Activated CD8-positive, alpha-beta memory T cell treated with anti-CD3 and anti-CD28 coated beads for 4 hours (primary cell): ENCODE data around the gene DNAJC27.

ENCODE experiments used
- DNase-seq, 2 donors: peaks; one replicate each; pipeline ENCODE4 v3.0.0-alpha.2; 2020; ENCODE audit warnings: low read depth in 2 of 2

The DNAJC27 gene

GRCh38 chr2:24970483-24971285 lies 1.1 kb downstream of the DNAJC27 start:
- no peak for DNase-seq

DNA sequence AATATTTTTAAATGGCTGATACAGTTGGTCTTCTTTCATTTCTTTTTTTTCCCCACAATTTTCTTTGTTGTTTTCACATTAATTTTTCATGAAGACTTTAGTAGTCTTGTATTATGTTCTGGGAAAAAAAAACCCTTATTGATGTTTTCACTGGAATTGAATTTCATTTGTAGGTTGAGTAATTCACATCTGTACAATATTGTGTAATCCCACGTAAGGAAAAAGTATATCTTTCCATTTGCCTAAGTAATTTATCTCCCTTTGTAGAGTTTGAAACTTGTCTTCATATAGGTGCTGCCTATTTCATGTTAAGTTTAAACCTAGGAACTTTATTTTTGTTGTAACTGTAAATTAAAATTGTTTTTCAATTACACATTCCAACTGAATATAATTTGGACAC lies 2.0 kb downstream of the DNAJC27 start:
- DNase-seq: no peak

- DNase-seq: no peak
Measured at GRCh38 chr2:24961903-24962302, 9.9 kb downstream of the DNAJC27 start.

DNA sequence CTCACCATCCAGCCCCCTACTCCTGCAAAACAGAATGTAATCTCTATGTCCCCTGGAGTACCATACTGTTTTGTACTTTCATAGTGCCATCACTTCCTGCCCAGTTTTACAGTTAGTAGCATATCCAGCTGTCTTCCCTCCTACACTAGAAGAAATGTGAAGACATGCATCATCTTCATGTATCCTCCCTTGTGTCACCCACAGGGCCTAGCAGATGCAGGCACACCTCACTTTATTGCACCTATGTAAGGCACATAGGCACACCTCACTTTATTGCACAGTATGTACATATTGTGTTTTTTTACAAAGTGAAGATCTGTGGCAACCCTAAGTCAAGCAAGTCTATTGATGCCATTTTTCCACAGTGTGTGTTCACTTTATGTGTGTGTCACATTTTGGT lies 12.0 kb downstream of the DNAJC27 start:
- DNase-seq: no peak

DNA sequence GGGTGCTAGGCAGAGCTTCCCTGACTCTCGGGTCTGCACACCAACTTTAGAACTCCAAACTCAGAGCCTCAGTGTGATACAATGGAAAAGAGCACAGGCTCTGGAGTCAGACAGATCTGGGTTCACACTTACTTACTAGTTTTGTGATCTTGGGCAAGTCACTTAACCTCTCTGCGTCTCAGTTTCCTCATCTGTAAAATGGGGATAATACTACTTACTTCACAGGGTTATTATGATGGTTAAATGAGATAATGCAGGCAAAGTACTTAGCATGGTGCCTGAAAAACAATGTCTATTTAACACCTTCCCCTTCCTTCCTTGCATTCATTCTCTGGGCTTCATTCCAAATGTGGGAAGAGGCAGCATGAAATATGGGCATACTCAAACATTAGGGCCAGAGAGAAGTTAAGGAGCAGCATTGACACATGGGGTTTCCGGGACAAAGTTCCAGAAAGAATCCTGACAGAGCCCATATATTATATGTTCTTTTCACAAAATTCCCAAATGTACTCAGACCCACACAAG lies 13.3 kb downstream of the DNAJC27 start:
- DNase-seq: no peak

- DNase-seq: no peak
Measured at GRCh38 chr2:24957976-24958375, 13.8 kb downstream of the DNAJC27 start.

- DNase-seq: no peak
Measured at GRCh38 chr2:24957221-24957620, 14.5 kb downstream of the DNAJC27 start.

DNA sequence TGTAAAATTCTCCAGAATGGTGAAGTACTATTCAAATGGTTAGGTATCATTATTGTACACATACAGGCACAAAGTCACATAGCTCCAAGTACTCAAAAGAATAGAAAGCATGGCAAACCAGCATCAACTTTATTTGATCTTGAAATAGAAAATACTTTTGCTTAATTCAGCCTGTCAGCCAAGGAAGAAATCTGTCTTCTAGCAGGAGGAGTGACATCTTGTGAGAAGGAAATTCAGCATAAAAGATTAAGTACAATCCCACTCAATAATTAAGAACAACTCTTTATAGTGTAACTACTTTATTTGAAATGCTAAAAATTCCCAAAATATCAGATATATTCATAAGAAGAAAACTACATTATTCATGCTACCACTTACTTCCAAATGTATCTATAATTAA lies 15.8 kb downstream of the DNAJC27 start:
- no peak for DNase-seq

DNA sequence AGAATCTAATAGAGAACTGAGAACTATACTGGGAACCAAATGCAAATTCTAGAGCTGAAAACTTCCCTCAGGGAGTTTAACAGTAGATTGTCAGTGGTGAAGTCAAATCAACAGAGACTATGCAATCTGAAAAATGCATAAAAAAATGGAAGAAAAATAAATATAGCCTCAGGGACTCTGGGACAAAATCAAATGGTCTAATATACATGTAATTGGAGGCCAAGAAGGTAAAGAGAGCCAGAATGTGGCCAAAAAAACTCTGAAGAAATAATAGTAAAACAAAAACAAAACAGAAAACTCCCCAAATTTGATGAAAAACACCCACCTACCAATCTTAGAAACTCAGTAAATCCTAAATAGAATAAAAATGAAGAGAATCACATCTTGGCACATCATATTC lies 16.5 kb downstream of the DNAJC27 start:
- no peak for DNase-seq

- DNase-seq: no peak
Measured at GRCh38 chr2:24950102-24950501, 21.7 kb downstream of the DNAJC27 start.

DNA sequence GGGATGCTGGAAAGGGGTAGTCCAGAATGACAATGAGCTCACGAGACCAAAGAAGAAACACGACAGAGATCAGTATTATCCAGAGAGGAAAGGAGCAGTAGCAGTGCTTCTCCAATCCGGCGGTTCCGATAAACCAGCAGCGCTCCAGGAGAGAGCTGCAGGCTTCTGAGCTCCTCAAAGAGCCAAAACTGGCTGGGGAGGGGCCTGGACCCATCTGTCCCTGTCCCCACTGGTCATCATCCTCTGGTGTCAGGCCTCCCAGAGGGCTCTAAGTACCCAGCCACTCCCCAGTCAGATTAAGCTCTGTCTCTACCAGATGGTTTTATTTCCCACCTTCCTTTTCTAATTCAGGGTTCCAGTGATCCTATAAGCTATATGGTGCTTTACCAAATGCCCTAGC lies 23.2 kb downstream of the DNAJC27 start:
- no peak for DNase-seq

DNA sequence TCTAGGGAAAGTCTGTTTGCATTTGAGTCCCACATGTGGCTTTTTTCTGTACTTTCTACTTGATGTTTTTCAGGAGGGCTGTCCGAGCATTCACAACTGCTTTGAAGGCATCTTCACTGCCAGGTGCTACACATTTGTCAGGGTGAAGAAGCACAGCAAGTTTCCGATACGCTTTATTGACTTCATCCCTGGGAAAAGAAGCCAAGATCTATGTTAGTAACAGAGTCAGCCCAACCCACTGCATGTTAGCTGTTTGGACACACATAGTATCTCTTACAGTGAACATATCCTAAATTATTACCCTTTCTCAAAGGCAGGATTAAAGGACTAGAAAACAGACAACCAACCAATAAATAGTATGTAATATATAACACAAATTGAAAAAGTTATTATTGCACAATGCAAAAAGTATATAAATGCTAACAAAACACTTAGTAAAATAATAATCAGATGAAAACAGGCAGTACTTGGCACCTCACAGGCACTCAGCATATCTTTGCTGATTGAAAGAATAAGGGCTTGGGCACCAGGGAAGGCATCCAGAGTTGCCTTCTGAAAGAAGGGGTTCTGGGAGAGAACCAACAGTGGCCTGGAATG lies 24.1 kb downstream of the DNAJC27 start:
- DNase-seq: no peak

DNA sequence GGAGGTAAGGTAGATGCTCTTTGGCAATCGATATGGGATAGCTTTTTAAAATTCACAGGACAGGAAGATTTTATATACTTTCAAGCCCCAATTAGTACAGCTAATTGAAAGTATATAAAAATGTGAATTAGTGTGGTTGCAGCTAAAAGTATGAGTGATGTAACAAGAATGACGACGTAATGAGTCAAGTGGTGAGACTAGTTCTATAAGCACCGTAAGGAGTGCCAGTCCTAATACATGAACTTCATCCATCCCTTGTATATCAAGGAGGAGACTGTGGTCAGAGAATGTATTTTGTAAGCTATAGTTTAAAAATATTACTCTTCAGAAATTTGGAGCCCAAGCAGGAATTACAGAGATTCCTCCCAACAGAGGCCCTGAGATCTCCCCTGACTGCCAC lies 25.8 kb downstream of the DNAJC27 start:
- no peak for DNase-seq

DNA sequence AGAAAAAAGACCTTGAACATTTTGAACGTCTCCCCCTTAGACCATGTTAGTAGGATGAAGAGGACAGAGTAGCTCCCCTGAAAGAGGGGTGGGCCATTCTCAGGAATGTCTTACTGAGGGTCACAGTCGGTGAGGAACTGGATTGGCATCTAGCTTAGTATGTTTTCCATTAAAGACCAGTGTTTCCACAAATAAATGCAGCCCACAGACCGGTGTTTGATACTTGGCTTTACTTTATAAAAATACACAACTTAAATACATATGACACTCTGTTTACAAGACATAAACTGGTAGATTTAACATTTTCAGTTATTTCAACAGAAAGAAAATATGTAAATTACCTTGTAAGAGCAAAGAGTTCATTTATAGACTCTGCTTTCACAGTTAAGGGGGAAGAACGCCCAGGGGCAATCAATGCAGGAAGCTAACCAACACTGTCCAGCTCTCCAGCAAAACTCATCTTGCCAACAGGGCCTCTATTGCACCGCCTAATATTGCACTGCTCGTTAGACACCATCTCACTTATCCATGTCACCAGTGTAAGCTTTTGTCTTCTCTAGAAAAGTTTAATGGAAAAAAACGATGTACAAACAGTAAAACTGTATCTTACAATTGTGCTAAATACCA lies 28.2 kb downstream of the DNAJC27 start:
- no peak for DNase-seq

DNA sequence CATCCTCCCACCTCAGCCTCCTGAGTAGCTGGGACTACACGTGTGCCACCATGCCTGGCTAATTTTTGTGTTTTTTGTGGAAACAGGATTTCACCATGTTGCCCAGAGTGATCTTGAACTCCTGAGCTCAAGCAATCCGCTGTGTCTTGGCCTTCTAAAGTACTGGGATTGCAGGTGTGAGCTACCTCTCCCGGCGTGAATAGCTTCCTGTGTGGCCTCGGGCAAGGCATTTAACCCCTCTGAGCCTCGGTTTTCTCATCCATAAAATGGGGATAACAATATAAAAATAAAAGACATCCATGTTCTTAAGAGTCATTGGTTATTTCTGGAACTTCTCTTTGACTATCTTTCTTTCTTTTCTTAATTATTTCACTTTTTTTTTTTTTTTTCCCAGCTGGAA lies 32.4 kb downstream of the DNAJC27 start:
- DNase-seq: no peak

- DNase-seq: no peak
Measured at GRCh38 chr2:24937236-24937635, 34.5 kb downstream of the DNAJC27 start.

DNA sequence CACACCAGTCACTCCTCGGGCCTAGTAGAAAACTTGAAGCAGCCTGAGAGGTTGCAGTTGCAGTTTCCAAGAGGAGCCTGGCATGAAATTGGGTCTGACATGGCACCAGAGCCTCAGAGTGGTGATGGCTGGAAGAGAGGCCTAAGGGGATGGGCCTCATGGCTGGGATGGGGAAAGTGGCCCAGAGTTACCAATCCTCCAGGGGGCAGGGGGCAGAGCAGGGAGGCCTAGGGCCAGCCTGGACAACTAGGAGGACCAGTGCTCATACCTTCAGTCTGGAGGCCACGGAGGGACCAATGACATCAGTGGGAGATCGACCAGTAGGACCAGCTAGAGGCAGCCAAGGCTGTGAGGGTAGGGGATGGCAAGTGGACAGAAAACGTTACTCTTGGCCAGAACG lies 36.6 kb downstream of the DNAJC27 start:
- no peak for DNase-seq

DNA sequence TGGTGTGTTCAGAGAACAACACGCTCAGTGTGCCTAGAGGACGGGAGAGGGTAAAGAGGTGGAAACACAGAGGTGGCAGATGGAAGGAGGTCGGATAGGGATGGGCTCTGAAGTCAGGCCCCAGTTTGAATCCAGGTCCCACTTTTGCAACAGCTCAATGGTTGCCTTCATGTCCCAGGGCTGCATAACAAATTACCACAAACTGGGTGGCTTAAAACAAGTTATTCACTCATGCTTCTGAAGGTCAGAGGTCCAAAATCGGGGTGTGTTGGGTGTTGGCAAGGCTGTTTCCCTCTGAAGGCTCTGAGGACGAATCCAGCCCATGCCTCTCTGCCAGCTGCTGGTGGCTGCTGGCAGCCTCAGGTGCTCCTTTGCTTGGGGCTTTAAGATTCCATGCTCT lies 39.0 kb downstream of the DNAJC27 start:
- no peak for DNase-seq

GRCh38 chr2:24930768-24931167 lies 41.0 kb downstream of the DNAJC27 start:
- no peak for DNase-seq

- DNase-seq: no peak
Measured at GRCh38 chr2:24929230-24929629, 42.5 kb downstream of the DNAJC27 start.

GRCh38 chr2:24928036-24928435 lies 43.7 kb downstream of the DNAJC27 start:
- DNase-seq: no peak

DNA sequence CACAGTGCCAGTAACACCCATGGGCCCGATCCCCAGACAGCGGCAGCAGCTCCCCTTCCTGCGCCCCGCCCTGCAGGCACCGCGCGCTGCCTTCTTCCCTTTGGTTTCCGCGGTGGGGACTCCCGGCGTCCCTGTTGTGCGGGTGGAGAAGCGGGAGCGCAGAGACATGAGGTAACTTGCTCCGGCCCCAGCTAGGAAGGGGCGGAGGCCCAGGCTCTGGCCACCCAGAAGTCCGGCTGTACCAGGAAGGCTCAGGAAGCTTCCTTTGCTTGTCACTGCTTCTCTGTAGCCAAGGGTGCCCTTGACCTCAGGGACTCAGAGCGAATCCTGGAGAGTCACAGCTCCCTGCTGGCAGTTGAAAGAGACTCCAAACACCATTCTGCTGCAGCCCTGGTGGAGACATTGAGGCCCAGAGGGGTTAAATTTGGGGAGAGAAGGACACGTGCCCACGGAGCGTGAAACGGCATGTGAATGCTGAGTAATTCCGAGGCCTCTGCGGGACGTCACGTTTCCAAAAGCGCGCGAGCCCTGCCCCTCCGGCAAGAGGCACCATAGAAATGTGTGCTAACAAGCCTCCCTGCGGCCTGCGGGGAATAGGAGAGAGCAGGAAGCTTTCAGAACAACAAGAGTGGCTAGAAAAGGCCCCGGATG lies 45.0 kb downstream of the DNAJC27 start:
- DNase-seq: no peak

DNA sequence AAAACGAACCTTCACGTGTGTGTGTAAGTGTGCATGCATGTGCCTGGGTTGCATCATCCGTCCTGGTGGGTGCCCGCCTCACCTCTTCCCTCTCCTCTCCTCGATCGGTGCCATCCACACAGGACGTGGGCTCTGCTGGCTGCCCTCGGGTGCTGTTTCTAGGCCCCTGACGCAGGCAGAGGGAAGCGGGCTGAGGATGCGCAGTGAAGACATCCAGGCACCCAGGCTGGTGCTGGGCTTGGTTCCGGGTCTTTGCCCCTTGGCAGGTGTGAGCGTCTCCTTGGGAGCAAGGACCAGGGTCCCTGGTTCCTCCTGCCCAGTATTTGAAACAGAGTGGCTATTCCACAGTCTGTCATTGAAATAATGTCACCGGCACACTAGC lies 45.5 kb downstream of the DNAJC27 start:
- no peak for DNase-seq
